Activated naive CD4-positive, alpha-beta T cell treated with anti-CD3 and anti-CD28 coated beads, Interleukin-2, amount 10 ng/mL, durations not matched to agents 7 days and 5 days (primary cell): Measurements from ENCODE around the gene PROKR1.
"Not testable (repeated sequence)": the region's sequence is repeated elsewhere in the genome, so short reads cannot be mapped to it uniquely, and the experiment has no call there.

Experiments
- CTCF ChIA-PET: fragments of 350-600 bp; sonication (Branson Sonifier 250); formaldehyde crosslinking; loops from one replicate; lab custom pipeline; 2021; ENCODE audit warnings: antibody characterized with exemption; lab: Charles Lee
- DNase-seq: peaks from one replicate; pipeline ENCODE4 v3.0.0-alpha.2; 2020
- H3K27ac Mint-ChIP-seq: one replicate; pipeline ENCODE4 v1.8.0; 2021; ENCODE audit warnings: mild to moderate bottlenecking, moderate library complexity, mixed read lengths
- H3K27me3 Mint-ChIP-seq: one replicate; pipeline ENCODE4 v1.8.0; 2021; ENCODE audit warnings: mild to moderate bottlenecking, mixed read lengths
- H3K36me3 Mint-ChIP-seq: one replicate; pipeline ENCODE4 v1.8.0; 2021; ENCODE audit warnings: mixed read lengths
- H3K4me1 Mint-ChIP-seq: one replicate; pipeline ENCODE4 v1.8.0; 2021; ENCODE audit warnings: mixed read lengths
- H3K4me3 Mint-ChIP-seq: one replicate; pipeline ENCODE4 v1.8.0; 2021; ENCODE audit warnings: mild to moderate bottlenecking, moderate library complexity, mixed read lengths
- H3K9me3 Mint-ChIP-seq: one replicate; pipeline ENCODE4 v1.8.0; 2021; ENCODE audit warnings: mixed read lengths

Gene PROKR1

DNA sequence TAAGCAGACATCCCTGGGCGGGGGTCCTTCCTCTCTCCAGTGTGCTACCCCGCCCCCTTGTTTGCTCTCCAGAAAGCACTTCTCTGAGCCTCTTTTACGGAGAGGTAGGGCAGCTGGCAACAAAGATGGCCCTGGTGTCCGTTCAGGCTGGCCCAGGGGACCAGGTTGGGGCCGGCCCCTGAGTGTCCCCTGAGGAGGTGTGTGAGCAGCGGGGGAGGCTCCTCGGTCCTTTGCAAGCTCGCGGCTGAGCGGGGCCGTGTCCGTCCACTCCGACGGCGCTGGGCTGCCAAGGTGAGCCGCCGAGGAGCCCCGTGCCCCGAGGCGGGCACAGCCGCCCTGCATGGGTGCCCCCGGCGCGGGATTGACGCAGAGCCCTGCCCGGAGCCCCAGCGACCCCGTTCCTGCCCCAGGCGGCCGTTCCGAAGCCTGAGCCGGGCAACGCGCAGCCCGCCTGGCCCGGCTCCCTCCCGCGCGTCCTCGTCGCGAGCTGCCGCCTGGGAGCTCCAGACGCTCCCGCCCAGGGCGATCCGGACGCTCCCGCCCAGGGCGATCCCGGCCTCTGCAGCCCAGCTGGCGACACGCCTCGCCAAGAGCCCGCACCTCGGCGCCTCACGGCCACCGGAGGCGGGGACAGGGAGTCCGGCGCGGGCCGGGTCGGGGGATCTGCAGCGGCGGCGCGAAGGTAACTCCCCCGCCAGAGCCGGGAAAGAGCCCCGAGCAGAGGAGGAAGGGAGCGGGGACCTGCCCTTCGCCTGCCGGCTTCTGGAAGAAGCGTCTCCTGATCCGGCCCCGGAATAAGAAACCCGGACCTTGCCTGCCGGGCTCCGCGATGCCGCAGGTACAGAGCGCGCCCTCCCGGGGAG, at the start of gene PROKR1:
PROKR1 (plus strand) TSS at position 569 of the 863 bp plus-strand sequence. CDS start 2,243 bp downstream, outside the sequence.
- Mint-ChIP-seq H3K9me3 (peaks cover 5% of the 10 kb centered on the region), H3K27me3 (peaks cover 78% of the 10 kb centered on the region), H3K36me3 (peaks cover 3% of the 10 kb centered on the region), H3K27ac (no peak within 1 kb of the TSS), H3K4me1 (peaks cover 3% of the 10 kb centered on the region), H3K4me3 (peak within 1 kb of the TSS; percentile 35)
- DNase-seq, result peak; percentile 32
- CTCF ChIA-PET, result no interaction called here

- CTCF ChIA-PET, result interaction anchor here (1.5 to 4.4 kb wide), 4 partner anchors 9 to 130 kb away, joined by 4 to 21 read pairs (median 12); no protein-coding TSS in a partner anchor
- H3K27me3 Mint-ChIP-seq, result peaks cover 18% of the 10 kb centered on the region
- peaks cover 9% of the 10 kb centered on the region for H3K4me1 Mint-ChIP-seq
- H3K4me3 Mint-ChIP-seq, result no peak overlapping the region
- no peaks in the 10 kb centered on the region for H3K36me3 Mint-ChIP-seq
- no peak overlapping the region for H3K27ac Mint-ChIP-seq
- DNase-seq, result no peak
- no peaks in the 10 kb centered on the region for H3K9me3 Mint-ChIP-seq
Measured at GRCh38 chr2:68594041-68594440, 49.3 kb upstream of the PROKR1 start.

DNA sequence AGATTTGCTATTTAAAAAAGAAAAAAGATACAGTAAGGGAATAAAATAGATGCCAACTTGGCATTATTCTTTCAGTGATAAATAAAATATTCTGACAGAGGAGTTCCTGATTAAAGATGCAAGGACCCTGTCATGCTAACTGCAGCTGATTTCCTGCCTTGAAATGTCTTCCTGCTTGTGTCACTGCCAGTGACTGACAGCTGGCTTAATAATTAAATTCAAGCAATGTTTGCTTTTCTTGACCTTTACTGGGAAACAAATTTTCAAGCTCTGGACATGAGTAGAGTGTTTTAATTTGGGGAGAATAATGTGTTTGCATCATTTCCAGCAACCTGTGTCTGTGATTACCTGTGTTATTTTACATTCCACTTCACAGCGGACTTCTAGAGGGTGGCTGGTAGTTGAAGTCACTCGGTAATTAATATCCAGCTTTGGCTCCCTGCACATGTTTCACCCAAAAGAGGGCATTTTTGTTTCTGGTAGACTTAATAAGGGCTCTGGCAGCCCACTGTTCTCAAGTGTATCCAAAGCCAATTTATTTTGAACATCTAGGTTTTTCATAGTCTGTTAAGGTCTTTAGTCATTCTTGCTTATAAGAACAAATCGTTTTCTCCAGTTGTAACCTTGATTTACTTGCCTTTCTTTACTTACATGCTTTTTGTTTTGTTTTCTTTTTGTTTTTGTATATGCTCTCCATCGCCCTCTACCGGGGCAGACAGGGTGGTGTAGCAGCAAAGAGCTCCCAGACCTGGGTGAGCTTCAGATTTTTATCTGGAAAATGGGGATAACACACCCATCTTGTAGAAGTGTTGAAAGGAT, 48.5 kb upstream of the PROKR1 start:
- CTCF ChIA-PET, result interaction anchor here (0.6 to 4.4 kb wide), 32 partner anchors 8 to 442 kb away, joined by 3 to 21 read pairs (median 4); partner anchors contain the start of genes APLF and FBXO48
- Mint-ChIP-seq H3K27ac (no peak overlapping the region), H3K27me3 (peaks cover 18% of the 10 kb centered on the region), H3K4me3 (no peak overlapping the region), H3K4me1 (peaks cover 9% of the 10 kb centered on the region), H3K36me3 (no peaks in the 10 kb centered on the region), H3K9me3 (peaks cover 3% of the 10 kb centered on the region)
- peak; percentile 65 for DNase-seq

GRCh38 chr2:68595493-68595785, 47.9 kb upstream of the PROKR1 start:
- H3K9me3 Mint-ChIP-seq, DNase-seq, H3K36me3 Mint-ChIP-seq, H3K4me3 Mint-ChIP-seq, H3K27ac Mint-ChIP-seq, H3K4me1 Mint-ChIP-seq: not testable (repeated sequence)
- H3K27me3 Mint-ChIP-seq, result peaks cover 18% of the 10 kb centered on the region
- CTCF ChIA-PET, result interaction anchor here (0.6 to 4.4 kb wide), 32 partner anchors 8 to 443 kb away, joined by 3 to 21 read pairs (median 4); partner anchors contain the start of genes APLF and FBXO48

DNA sequence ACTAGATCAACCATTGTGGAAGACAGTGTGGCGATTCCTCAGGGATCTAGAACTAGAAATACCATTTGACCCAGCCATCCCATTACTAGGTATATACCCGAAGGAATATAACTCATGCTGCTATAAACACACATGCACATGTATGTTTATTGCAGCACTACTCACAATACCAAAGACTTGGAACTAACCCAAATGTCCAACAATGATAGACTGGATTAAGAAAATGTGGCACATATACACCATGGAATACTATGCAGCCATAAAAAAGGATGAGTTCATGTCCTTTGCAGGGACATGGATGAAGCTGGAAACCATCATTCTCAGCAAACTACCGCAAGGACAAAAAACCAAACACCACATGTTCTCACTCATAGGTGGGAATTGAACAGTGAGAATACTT, 42.9 kb upstream of the PROKR1 start:
- H3K27ac Mint-ChIP-seq, H3K36me3 Mint-ChIP-seq, H3K4me3 Mint-ChIP-seq, CTCF ChIA-PET, DNase-seq, H3K4me1 Mint-ChIP-seq: not testable (repeated sequence)
- Mint-ChIP-seq H3K27me3 (peaks cover 12% of the 10 kb centered on the region), H3K9me3 (peaks cover 11% of the 10 kb centered on the region)

DNA sequence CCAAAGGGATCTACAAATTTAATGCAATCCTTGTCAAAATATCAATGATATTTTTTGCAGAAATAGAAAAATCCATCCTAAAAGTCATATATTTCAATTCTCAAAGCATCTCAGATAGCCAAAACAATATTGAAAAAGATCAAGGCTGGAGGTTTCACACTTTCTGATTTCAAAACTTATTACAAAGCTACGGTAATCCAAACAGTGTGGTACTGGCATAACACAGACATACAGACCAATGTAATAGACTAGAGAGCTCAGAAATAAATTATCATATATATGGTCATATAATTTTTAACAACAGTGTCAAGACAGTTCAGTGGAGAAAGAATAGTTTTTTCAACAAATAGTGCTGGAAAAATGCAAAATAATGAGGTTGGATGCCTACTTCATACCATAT, 40.3 kb upstream of the PROKR1 start:
- CTCF ChIA-PET, result no interaction called here

GRCh38 chr2:68604077-68604476, 39.3 kb upstream of the PROKR1 start:
- H3K4me3 Mint-ChIP-seq, result no peak overlapping the region
- no peak for DNase-seq
- no peak overlapping the region for H3K27ac Mint-ChIP-seq
- peaks cover 4% of the 10 kb centered on the region for H3K27me3 Mint-ChIP-seq
- no peaks in the 10 kb centered on the region for H3K36me3 Mint-ChIP-seq
- peaks cover 11% of the 10 kb centered on the region for H3K9me3 Mint-ChIP-seq
- H3K4me1 Mint-ChIP-seq, result no peaks in the 10 kb centered on the region
- CTCF ChIA-PET, result interaction anchor here (0.9 to 1.3 kb wide), 2 partner anchors 9 to 49 kb away, joined by 3 to 6 read pairs; no protein-coding TSS in a partner anchor

More for the DNA sequence above, 40.3 kb upstream of the PROKR1 start:
- Mint-ChIP-seq H3K4me3 (no peak overlapping the region), H3K27me3 (peaks cover 6% of the 10 kb centered on the region), H3K4me1 (no peaks in the 10 kb centered on the region), H3K36me3 (no peaks in the 10 kb centered on the region), H3K9me3 (peaks cover 11% of the 10 kb centered on the region), H3K27ac (no peak overlapping the region)
- DNase-seq, result no peak

DNA sequence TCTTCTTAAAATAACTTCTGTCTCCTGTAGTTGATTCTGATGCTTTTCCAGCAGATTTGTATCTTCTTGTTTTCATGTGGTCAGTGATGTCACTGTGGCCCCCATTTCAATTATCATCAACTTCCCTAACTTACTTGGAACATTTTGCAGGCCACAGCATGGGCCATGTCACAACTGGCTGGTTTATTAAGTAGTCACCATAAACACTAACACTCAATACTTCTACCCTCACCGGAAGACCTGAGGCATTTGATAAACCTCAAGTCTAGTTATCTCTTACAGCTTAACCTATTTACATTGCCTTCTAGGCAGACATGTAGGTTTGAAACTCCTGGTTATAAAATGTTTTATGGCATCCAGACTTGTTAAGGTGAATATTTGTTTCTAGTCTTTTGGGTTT, 37.4 kb upstream of the PROKR1 start:
- DNase-seq, result no peak
- CTCF ChIA-PET, result interaction anchor here (1.5 kb wide), 1 partner anchor 11 kb away, joined by 5 read pairs; no protein-coding TSS in a partner anchor
- H3K4me3 Mint-ChIP-seq, result no peak overlapping the region
- H3K36me3 Mint-ChIP-seq, result no peaks in the 10 kb centered on the region
- peaks cover 4% of the 10 kb centered on the region for H3K27me3 Mint-ChIP-seq
- no peak overlapping the region for H3K27ac Mint-ChIP-seq
- no peaks in the 10 kb centered on the region for H3K4me1 Mint-ChIP-seq
- peaks cover 10% of the 10 kb centered on the region for H3K9me3 Mint-ChIP-seq

DNA sequence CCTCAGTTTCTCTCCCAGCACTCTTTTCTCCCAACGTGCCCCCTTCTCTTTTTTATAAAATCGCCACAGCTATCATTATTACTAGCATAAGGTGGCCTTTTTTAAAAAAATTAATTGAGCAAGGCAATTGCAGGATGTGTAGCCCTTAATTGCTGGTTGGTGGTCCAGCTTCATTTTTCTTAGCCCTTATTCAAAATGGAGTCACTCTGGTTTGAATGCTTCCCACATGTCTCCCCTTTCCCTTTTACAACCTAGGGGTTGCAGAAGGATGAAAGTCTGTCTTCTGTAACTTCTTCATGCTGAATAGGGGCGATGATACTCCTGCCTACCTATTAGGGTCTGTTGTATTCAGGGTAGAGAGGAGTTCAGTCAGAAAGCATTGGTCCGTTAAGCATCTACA, 36.6 kb upstream of the PROKR1 start:
- Mint-ChIP-seq H3K9me3 (peaks cover 8% of the 10 kb centered on the region), H3K27me3 (peaks cover 4% of the 10 kb centered on the region), H3K4me3 (no peak overlapping the region), H3K4me1 (no peaks in the 10 kb centered on the region), H3K27ac (no peak overlapping the region), H3K36me3 (no peaks in the 10 kb centered on the region)
- CTCF ChIA-PET, result interaction anchor here (1.5 kb wide), 1 partner anchor 12 kb away, joined by 5 read pairs; no protein-coding TSS in a partner anchor
- no peak for DNase-seq

GRCh38 chr2:68607837-68608236, 35.5 kb upstream of the PROKR1 start:
- DNase-seq, result no peak
- Mint-ChIP-seq H3K27ac (no peak overlapping the region), H3K4me1 (no peaks in the 10 kb centered on the region), H3K4me3 (no peak overlapping the region), H3K27me3 (no peaks in the 10 kb centered on the region), H3K9me3 (peaks cover 10% of the 10 kb centered on the region), H3K36me3 (no peaks in the 10 kb centered on the region)
- CTCF ChIA-PET, result interaction anchor here (1.1 kb wide), 1 partner anchor 13 kb away, joined by 4 read pairs; no protein-coding TSS in a partner anchor

- H3K36me3 Mint-ChIP-seq, result no peaks in the 10 kb centered on the region
- DNase-seq, result no peak
- no peak overlapping the region for H3K27ac Mint-ChIP-seq
- no peaks in the 10 kb centered on the region for H3K4me1 Mint-ChIP-seq
- peaks cover 10% of the 10 kb centered on the region for H3K9me3 Mint-ChIP-seq
- H3K27me3 Mint-ChIP-seq, result no peaks in the 10 kb centered on the region
- CTCF ChIA-PET, result no interaction called here
- no peak overlapping the region for H3K4me3 Mint-ChIP-seq
Measured at GRCh38 chr2:68612765-68613519, 30.4 kb upstream of the PROKR1 start.

- H3K9me3 Mint-ChIP-seq, result no peaks in the 10 kb centered on the region
- no peaks in the 10 kb centered on the region for H3K4me1 Mint-ChIP-seq
- DNase-seq, result no peak
- CTCF ChIA-PET, result no interaction called here
- no peak overlapping the region for H3K27ac Mint-ChIP-seq
- H3K4me3 Mint-ChIP-seq, result no peak overlapping the region
- H3K27me3 Mint-ChIP-seq, result peaks cover 2% of the 10 kb centered on the region
- H3K36me3 Mint-ChIP-seq, result no peaks in the 10 kb centered on the region
Measured at GRCh38 chr2:68620772-68621171, 22.6 kb upstream of the PROKR1 start.

DNA sequence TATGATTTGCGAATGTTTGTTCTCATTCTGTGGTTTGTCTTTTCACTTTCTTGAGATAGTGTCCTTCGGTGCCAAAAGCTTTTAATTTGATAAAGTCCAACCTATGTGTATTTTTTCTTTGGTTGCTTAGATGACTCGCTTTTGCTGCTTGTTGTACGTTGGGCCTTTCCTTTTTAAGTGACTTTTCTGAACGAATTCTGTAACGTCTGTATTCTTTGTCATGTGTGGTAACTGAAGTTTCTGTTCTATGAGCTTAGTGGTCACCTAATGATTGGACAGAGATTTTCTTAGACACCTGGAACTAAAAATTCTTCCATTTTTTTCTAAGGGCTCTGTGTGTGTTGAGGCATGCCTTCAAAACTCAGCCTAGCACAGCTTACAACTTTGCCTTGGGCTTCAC, 19.6 kb upstream of the PROKR1 start:
- H3K4me3 Mint-ChIP-seq, result no peak overlapping the region
- CTCF ChIA-PET, result no interaction called here
- H3K4me1 Mint-ChIP-seq, result no peaks in the 10 kb centered on the region
- no peaks in the 10 kb centered on the region for H3K36me3 Mint-ChIP-seq
- H3K27me3 Mint-ChIP-seq, result peaks cover 22% of the 10 kb centered on the region
- no peak for DNase-seq
- no peak overlapping the region for H3K27ac Mint-ChIP-seq
- H3K9me3 Mint-ChIP-seq, result peaks cover under 1% of the 10 kb centered on the region
